Measurements from ENCODE around the gene NPR3. TPM values are rescaled to one million over a fixed set of nuclear protein-coding genes. Genes with fewer than 3 reads are reported as not detected.

The NPR3 gene
- polyA plus RNA-seq, 1 donor (not counting 4 experiments of a cell fraction or from before 2014, with no cell fraction given) = 0.12 TPM

DNA sequence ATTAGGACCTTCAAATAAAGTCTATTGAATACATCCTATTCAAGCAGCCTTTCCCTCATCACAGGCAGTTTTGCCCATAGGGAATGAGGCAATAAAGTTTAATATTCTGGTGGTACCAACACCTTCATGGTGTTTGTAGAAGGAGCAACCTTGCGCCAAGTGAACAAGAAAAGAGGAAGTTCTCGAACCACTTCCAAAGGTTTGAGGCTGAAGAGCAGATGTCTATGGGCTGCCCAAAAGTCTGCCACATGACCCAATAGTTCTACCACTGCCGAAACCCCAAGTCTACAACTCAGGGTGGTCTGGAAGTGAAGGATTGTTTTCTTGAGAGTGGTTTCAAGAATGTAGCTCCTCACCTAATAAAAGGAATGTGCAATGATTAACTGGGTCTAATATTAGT lies 123.1 kb downstream of the NPR3 start:
- H3K9ac ChIP-seq (ENCODE audit: control insufficient read depth, extremely low read depth, insufficient read depth, low read length) = no peak overlapping the region
- H3K9me1 ChIP-seq (ENCODE audit: control insufficient read depth, extremely low read depth, insufficient read depth, low read length) = no peaks in the 10 kb centered on the region
- no peaks in the 10 kb centered on the region for H3K79me2 ChIP-seq (ENCODE audit: control insufficient read depth, insufficient read depth, low read length)
- no peaks in the 10 kb centered on the region for H3K27me3 ChIP-seq (ENCODE audit: control insufficient read depth, extremely low read depth, insufficient read depth, low read length)
- no peak overlapping the region for H3K4me2 ChIP-seq (ENCODE audit: control insufficient read depth, extremely low read depth, insufficient read depth, low read depth, low read length)
- dilution Hi-C loops (cut with MboI; ENCODE audit: extremely low pct_ligation_motif_present, low sequenced_read_pairs) = no loop called here
- no peaks in the 10 kb centered on the region for H3K9me3 ChIP-seq (ENCODE audit: control insufficient read depth, low read depth, low read length)
- no peaks in the 10 kb centered on the region for H3K36me3 ChIP-seq (ENCODE audit: control insufficient read depth in 2 of 2, extremely low read depth in 1 of 2, insufficient read depth in 2 of 2, low read length in 2 of 2)
- no peaks in the 10 kb centered on the region for H3K4me1 ChIP-seq (ENCODE audit: control insufficient read depth, extremely low read depth, insufficient read depth, low read length)
- no peak overlapping the region for H3K4me3 ChIP-seq (ENCODE audit: control insufficient read depth in 2 of 3, extremely low read depth in 1 of 3, insufficient read depth in 2 of 3, low read depth in 1 of 3, low read length in 3 of 3)
- H2AFZ ChIP-seq (ENCODE audit: control insufficient read depth, low read length) = no peak overlapping the region
- H3K27ac ChIP-seq (ENCODE audit: control insufficient read depth, insufficient read depth, low read length) = no peak overlapping the region
- DNase-seq (ENCODE audit: low read depth, low spot score) (no peak), FAIRE-seq (no peak)
- no peaks in the 10 kb centered on the region for H4K20me1 ChIP-seq (ENCODE audit: control insufficient read depth, extremely low read depth, insufficient read depth, low read length)
- no peak for TF ChIP-seq EZH2 (IDR thresholded peaks at IDR 0.05; ENCODE audit: low read length)

DNA sequence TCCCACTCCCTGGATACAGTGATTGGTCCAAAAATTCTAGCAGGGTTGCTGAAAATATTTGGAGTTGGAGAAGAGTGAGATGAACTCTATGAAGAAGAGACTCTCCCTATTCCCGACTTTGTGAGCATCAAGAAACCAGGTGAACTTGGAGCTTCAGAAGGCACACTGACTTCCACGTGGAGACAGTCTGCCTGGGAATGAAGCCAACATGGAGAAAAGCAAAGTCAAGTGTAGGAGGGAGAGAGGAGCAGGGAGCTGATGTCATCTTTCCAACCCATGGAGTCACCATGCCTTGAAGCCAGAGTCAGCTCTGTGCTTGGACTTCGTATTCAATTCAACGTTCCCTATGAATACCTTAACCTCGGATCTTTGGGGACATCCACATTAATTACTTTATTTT lies 125.1 kb downstream of the NPR3 start:
- Histone ChIP-seq H3K9me3 (ENCODE audit: control insufficient read depth, low read depth, low read length) (no peaks in the 10 kb centered on the region), H3K9me1 (ENCODE audit: control insufficient read depth, extremely low read depth, insufficient read depth, low read length) (no peaks in the 10 kb centered on the region), H3K4me1 (ENCODE audit: control insufficient read depth, extremely low read depth, insufficient read depth, low read length) (no peaks in the 10 kb centered on the region), H3K27me3 (ENCODE audit: control insufficient read depth, extremely low read depth, insufficient read depth, low read length) (no peaks in the 10 kb centered on the region), H3K79me2 (ENCODE audit: control insufficient read depth, insufficient read depth, low read length) (no peaks in the 10 kb centered on the region), H3K9ac (ENCODE audit: control insufficient read depth, extremely low read depth, insufficient read depth, low read length) (no peak overlapping the region), H3K4me2 (ENCODE audit: control insufficient read depth, extremely low read depth, insufficient read depth, low read depth, low read length) (no peak overlapping the region), H3K27ac (ENCODE audit: control insufficient read depth, insufficient read depth, low read length) (no peak overlapping the region), H3K36me3 (ENCODE audit: control insufficient read depth in 2 of 2, extremely low read depth in 1 of 2, insufficient read depth in 2 of 2, low read length in 2 of 2) (no peaks in the 10 kb centered on the region), H4K20me1 (ENCODE audit: control insufficient read depth, extremely low read depth, insufficient read depth, low read length) (no peaks in the 10 kb centered on the region), H3K4me3 (ENCODE audit: control insufficient read depth in 2 of 3, extremely low read depth in 1 of 3, insufficient read depth in 2 of 3, low read depth in 1 of 3, low read length in 3 of 3) (no peak overlapping the region), H2AFZ (ENCODE audit: control insufficient read depth, low read length) (no peak overlapping the region)
- FAIRE-seq (no peak), DNase-seq (ENCODE audit: low read depth, low spot score) (no peak)
- no peak for TF ChIP-seq EZH2 (IDR thresholded peaks at IDR 0.05; ENCODE audit: low read length)
- dilution Hi-C loops (cut with MboI; ENCODE audit: extremely low pct_ligation_motif_present, low sequenced_read_pairs) = no loop called here

GRCh38 chr5:32837211-32837610 lies 126.1 kb downstream of the NPR3 start:
- H3K79me2 ChIP-seq (ENCODE audit: control insufficient read depth, insufficient read depth, low read length) = no peaks in the 10 kb centered on the region
- dilution Hi-C loops (cut with MboI; ENCODE audit: extremely low pct_ligation_motif_present, low sequenced_read_pairs) = no loop called here
- no peak for DNase-seq (ENCODE audit: low read depth, low spot score)

More at GRCh38 chr5:32837211-32837610, 126.1 kb downstream of the NPR3 start:
- TF ChIP-seq EZH2 (IDR thresholded peaks at IDR 0.05; ENCODE audit: low read length) = no peak
- TF ChIP-seq, protein P1, sequence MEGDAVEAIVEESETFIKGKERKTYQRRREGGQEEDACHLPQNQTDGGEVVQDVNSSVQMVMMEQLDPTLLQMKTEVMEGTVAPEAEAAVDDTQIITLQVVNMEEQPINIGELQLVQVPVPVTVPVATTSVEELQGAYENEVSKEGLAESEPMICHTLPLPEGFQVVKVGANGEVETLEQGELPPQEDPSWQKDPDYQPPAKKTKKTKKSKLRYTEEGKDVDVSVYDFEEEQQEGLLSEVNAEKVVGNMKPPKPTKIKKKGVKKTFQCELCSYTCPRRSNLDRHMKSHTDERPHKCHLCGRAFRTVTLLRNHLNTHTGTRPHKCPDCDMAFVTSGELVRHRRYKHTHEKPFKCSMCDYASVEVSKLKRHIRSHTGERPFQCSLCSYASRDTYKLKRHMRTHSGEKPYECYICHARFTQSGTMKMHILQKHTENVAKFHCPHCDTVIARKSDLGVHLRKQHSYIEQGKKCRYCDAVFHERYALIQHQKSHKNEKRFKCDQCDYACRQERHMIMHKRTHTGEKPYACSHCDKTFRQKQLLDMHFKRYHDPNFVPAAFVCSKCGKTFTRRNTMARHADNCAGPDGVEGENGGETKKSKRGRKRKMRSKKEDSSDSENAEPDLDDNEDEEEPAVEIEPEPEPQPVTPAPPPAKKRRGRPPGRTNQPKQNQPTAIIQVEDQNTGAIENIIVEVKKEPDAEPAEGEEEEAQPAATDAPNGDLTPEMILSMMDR (optimal IDR thresholded peaks at IDR 0.05 in 1 of 3, IDR thresholded peaks at IDR 0.05 in 1 of 3, conservative IDR thresholded peaks at IDR 0.05 in 1 of 3; ENCODE audit: extremely low read depth in 1 of 3, insufficient read depth in 2 of 3, low read length in 3 of 3) = no peak
- Histone ChIP-seq H3K4me1 (ENCODE audit: control insufficient read depth, extremely low read depth, insufficient read depth, low read length) (no peaks in the 10 kb centered on the region), H3K9me1 (ENCODE audit: control insufficient read depth, extremely low read depth, insufficient read depth, low read length) (no peaks in the 10 kb centered on the region), H4K20me1 (ENCODE audit: control insufficient read depth, extremely low read depth, insufficient read depth, low read length) (no peaks in the 10 kb centered on the region), H2AFZ (ENCODE audit: control insufficient read depth, low read length) (no peak overlapping the region), H3K4me2 (ENCODE audit: control insufficient read depth, extremely low read depth, insufficient read depth, low read depth, low read length) (no peak overlapping the region), H3K4me3 (ENCODE audit: control insufficient read depth in 2 of 3, extremely low read depth in 1 of 3, insufficient read depth in 2 of 3, low read depth in 1 of 3, low read length in 3 of 3) (no peak overlapping the region), H3K36me3 (ENCODE audit: control insufficient read depth in 2 of 2, extremely low read depth in 1 of 2, insufficient read depth in 2 of 2, low read length in 2 of 2) (no peaks in the 10 kb centered on the region), H3K9me3 (ENCODE audit: control insufficient read depth, low read depth, low read length) (no peaks in the 10 kb centered on the region), H3K27me3 (ENCODE audit: control insufficient read depth, extremely low read depth, insufficient read depth, low read length) (no peaks in the 10 kb centered on the region), H3K27ac (ENCODE audit: control insufficient read depth, insufficient read depth, low read length) (no peak overlapping the region), H3K9ac (ENCODE audit: control insufficient read depth, extremely low read depth, insufficient read depth, low read length) (no peak overlapping the region)
- no peak for FAIRE-seq

Measured in keratinocyte (primary cell).